ENCODE data around the gene MRGPRG.

Gene MRGPRG

GRCh38 chr11:3225826-3226750 is 7.5 kb upstream of the MRGPRG start:
- DNase-seq (ENCODE audit: low read depth) = no peak

- DNase-seq (ENCODE audit: low read depth) = no peak
Observed at GRCh38 chr11:3225159-3225758, 6.6 kb upstream of the MRGPRG start.

GRCh38 chr11:3224401-3225057 is 5.9 kb upstream of the MRGPRG start:
- no peak for DNase-seq (ENCODE audit: low read depth)

DNA sequence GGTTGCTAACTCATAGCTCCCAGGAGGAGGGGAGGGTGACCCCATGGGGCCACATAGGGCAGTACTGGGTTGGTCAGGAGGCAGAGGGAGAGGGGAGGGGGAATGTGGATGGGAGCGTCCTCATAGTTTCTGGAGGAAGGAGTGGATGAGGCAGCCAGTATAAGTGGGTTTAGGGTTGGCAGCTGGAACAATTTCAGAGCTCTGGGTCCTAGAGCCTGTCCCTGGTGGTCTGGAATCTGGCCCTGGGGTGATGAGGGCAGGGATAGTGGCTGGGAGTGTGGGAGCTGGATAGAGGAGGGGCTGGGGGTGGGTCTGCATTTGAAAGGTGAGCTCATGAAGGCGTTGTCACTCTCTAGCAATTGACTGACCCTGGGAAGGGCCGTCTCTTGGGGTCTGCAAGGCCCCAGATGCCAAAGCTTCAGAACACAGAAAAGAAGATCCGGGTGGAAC is 5.3 kb upstream of the MRGPRG start:
- no peak for DNase-seq (ENCODE audit: low read depth)

DNA sequence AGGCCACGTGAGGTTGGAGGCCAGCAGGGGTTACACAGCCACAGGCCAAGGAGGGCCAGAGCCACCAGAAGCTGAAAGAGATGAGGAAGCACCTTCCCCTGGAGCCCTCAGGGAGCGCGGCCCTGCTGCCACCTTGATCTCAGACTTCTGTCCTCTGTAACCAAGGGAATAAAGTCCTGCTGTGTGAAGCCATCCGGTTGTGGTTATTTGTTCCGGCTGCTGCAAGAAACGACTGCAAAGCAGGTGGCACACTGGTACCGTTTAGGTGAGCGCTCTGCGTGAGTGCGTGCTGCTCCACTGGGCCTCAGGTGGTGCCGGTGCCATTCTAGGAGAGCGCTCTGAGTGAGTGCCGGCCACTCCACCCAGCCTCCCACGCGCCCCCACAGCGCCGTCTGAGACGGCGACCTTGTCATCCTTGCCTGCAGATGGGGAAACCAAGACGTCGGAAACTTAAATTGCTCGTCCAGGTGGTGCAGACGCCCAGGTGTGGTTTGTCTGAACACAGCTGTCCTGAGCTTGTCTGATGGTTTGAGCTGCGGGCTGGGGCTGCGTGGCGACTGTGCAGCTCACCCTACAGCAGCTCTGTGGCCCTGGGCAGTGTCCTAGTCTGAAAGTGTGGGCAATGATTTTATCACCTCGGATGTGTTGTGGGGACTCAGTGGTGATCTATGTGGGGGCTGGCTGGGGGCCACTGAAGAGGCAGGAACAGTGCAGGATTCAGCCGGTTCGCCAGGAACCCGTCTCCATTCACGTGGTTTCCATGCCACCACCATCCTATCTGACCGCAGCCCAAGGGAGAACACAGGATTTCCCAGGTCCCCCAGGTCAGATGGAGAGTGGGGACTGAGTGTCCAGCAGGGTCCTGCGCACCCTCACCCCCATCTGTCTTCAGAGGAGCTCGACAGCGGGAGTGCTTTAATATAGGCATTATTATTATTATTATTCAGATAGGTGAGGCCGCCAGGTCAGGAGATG is 4.6 kb upstream of the MRGPRG start:
- DNase-seq (ENCODE audit: low read depth) = no peak

DNA sequence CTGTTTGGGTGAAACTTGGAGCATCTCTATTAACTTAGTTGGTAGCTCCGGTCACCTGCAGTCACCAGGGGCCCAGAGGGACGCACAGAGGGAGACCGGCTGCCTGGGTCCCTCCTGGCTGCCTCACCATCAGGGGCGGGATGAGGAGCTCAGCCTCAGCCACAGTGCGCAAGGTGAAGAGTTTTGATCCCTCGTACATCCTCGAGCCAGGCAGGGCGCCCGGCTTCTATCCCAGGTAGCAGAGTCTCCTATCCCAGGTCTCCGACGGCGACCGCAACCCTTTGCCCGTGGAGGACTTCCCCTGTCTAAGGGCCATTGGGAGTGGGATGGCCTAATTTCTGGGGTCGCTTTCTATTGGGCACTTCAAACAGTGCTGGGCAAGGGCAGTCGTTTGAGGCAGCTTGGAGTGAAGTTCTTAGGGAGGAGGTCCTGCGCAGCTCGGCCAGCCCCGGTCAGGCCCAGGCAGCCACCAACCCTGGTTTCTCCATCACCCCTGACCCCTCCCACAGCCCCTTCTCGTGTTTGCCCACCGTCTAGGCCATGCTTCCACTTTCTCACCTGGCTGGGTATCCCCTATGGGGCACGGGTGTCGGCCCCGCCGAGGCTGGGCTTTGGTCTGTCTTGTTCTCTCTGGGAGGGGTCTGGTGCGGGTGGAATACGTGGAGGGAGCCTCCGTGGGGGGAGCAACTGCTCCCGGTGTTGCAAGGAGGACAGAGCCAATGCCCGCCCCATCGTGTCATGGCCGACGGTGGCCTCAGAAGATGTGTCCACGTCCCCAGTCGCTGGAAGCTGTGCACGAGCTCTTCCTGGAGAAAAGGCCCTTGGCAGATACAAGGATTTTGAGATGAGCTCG is 3.6 kb upstream of the MRGPRG start:
- no peak for DNase-seq (ENCODE audit: low read depth)

DNA sequence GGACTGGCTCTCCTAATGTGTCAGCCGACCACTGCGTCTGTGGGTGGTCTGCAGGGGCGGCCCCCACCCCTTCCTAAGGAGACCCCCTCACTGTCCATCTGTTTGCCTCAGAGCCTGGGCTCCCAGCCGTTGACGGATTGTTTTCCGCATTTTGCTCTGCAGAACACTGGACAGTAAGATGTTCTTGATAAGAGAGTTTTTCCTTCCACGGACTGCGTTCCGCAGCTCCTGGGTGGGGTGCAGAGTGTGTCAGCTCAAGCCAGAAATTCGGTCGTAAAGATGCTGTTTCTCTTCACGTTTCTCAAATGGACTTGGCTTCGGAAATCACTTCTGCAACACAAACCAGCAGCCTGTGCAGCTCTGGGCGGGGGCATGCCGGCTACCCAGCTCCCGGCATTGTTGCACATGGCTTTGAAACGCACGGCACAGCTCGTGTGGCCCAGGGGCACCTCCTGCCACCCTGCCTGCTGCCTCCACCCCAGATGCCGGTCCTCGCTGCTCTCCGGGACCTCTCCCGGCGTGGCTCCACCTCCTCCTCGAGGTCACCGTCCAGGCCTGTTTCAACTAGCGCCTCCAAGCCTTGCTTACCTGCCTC is 2.9 kb upstream of the MRGPRG start:
- no peak for DNase-seq (ENCODE audit: low read depth)

GRCh38 chr11:3220521-3221407 is 2.2 kb upstream of the MRGPRG start:
- DNase-seq (ENCODE audit: low read depth) = no peak

- DNase-seq (ENCODE audit: low read depth) = no peak
Observed at GRCh38 chr11:3220101-3220500, 1.5 kb upstream of the MRGPRG start.

- DNase-seq (ENCODE audit: low read depth) = no peak
Observed at GRCh38 chr11:3219281-3219892, 774 bp upstream of the MRGPRG start.

GRCh38 chr11:3217818-3218482 is 663 bp downstream of the MRGPRG start:
- DNase-seq (ENCODE audit: low read depth) = no peak

DNA sequence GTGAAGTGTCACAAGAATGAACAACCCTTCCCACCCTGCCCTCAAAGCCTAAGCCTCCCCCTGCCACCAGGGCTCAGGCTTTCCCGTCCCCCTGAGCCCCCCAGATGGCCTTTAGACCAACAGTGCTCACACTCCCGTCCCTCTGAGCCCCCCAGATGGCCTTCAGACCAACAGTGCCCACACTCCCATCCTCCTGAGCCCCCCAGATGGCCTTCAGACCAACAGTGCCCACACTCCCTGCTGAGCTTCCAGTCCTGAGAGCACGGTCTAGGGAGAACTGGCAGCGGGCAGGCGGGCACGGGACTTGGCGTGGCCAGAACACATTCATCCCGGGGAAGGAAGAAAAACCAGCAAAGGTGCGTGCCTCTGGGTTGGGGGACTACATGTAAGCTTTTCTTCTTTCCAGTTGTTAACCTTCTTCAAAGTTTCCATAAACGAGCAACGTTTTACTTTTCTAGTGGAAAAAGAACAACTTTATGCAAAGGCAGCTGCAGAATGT is 2.5 kb downstream of the MRGPRG start:
- no peak for DNase-seq (ENCODE audit: low read depth)

- DNase-seq (ENCODE audit: low read depth) = no peak
Observed at GRCh38 chr11:3215346-3216026, 3.1 kb downstream of the MRGPRG start.

- no peak for DNase-seq (ENCODE audit: low read depth)
Observed at GRCh38 chr11:3214420-3214699, 4.3 kb downstream of the MRGPRG start.

- no peak for DNase-seq (ENCODE audit: low read depth)
Observed at GRCh38 chr11:3213659-3214419, 4.8 kb downstream of the MRGPRG start.

DNA sequence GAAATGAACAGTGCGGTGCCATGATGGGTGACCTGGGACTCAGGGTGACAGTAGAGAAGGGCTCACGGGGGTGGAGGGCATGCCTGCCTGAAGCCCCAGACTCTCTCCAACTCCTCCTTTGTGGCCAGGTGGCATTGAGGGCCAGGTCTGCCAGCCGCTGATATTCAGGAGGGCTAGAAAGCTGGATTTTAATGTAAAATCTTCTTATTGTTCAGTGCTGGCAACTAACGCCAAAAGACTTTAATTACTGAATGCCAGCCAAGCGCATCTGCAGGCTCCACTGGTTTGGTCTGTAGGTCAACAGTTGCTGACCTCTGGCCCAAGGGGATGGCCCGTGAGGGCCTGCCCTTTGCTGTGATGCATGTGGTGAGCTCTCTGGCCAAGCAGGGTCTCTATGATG is 10.3 kb downstream of the MRGPRG start:
- DNase-seq (ENCODE audit: low read depth) = no peak
